Measurements from ENCODE around the gene PSENEN. TPM values are rescaled to one million over a fixed set of nuclear protein-coding genes. Genes with fewer than 3 reads are reported as not detected.

The PSENEN gene
- total RNA-seq, 1 donor from 2014 or later, result 45.1 TPM

DNA sequence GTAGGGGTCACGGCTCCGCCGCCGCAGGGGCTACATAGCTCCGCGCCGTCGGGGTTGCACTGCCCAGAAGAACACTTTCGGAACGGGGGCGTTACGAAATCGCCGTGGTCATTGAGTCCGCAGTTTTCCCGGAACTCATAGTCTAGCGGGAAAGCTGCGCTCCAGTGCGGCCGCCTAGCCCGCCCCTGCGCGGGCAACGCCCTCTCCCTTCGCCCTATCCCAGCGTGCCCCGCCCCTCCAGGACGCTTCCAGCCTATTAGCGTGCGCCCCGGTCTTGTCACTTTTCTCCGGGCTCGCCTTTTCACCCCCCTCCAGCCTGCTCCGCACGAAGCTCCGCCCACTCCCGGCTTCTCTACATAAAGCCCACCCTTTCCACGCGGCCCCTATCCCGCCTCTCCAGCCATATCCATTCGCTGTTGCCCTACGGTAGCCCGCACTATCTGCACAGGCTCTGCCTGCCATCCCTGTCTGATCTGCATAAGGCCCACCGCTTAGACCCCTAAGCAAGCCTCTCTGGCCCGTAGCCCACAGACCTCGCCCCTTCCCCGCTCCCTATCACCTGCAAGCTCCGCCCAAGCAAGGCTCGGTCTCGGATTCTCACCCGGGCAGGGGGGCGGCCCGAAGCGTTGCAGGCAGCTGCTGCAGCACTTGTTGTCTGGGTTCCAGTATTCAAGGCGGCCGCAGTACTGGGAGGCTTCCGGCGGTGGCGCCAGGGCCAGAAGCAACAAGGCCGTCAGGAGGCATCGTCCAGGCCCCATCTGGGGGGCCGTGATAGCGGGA, 4.8 kb upstream of the PSENEN start:
- intact Hi-C loops (cut with micrococcal nuclease), result loop anchor here (1.0 to 10.0 kb wide), 7 partner anchors 28 to 474 kb away; partner anchors contain the start of genes COX6B1, SDHAF1, THAP8 and WDR62
- Mint-ChIP-seq H3K4me3 (ENCODE audit: low read depth) (peak overlapping the region; percentile 94), H3K27ac (peak overlapping the region; percentile 94), H3K4me1 (ENCODE audit: low read depth) (peaks cover 25% of the 10 kb centered on the region), H3K36me3 (ENCODE audit: low read depth) (peaks cover 54% of the 10 kb centered on the region), H3K9me3 (no peaks in the 10 kb centered on the region), H3K27me3 (ENCODE audit: low read depth) (no peaks in the 10 kb centered on the region)
- peak; percentile 95 for DNase-seq (ENCODE audit: low spot score)

DNA sequence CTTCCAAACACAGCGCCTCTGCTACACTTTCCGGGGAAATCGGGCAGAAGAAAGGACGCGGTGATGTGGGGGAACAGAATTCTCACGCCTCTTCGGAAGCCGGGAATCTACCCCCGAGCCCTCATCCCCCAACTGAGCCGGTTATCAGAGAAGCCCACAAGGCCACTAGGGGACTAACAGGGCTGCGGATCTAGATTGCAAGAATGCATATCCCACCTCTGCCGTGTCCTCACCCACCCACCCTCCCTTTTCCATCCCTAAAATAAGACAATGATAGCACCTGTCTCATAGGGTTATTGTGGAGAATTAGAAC, 4.3 kb upstream of the PSENEN start:
- Mint-ChIP-seq H3K9me3 (no peaks in the 10 kb centered on the region), H3K27me3 (ENCODE audit: low read depth) (no peaks in the 10 kb centered on the region), H3K27ac (peak overlapping the region; percentile 94), H3K4me3 (ENCODE audit: low read depth) (peak overlapping the region; percentile 94), H3K4me1 (ENCODE audit: low read depth) (peaks cover 30% of the 10 kb centered on the region), H3K36me3 (ENCODE audit: low read depth) (peaks cover 51% of the 10 kb centered on the region)
- DNase-seq (ENCODE audit: low spot score), result no peak
- intact Hi-C loops (cut with micrococcal nuclease), result loop anchor here (2.0 to 10.0 kb wide), 5 partner anchors 46 to 474 kb away; partner anchors contain the start of genes COX6B1, SDHAF1, THAP8 and WDR62

DNA sequence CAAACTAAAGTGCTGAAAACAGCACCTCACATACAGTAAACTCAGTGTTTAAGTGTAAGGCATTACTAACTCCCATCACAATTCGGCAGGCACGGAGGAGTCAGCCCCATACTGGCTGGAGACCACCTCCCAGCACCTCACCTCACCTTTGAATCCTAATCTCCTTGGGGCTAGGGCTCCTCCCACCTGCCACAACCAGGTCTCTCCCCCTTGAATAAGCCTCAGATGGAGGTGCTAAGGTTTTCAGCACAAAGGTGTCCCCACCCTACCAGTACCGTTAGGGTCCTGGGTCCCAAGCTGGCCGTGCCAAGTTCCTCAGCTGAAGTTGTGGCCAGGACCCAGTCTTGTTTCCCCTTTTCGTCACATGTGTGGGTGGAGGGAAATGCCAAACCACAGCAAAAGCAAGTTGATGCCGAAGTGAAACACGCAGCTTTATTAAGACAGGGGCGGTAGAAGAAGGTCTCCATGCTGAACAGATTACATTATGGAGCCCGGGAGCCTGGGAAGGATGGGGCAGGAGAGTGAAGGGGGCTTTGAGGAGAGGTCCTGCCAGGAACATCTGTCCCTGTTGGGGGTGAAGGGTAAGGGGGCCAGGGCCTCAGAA, 3.2 kb upstream of the PSENEN start, which contains the start of gene IGFLR1:
IGFLR1 (minus strand) TSS at position 332 of the 604 bp plus-strand sequence. CDS start 1,272 bp downstream, outside the sequence.
- intact Hi-C loops (cut with micrococcal nuclease), result loop anchor here (5.0 to 10.0 kb wide), 4 partner anchors 95 to 473 kb away; partner anchors contain the start of genes COX6B1, SDHAF1, THAP8 and WDR62
- H3K27ac Mint-ChIP-seq, result peak within 1 kb of the TSS; percentile 95
- H3K4me3 Mint-ChIP-seq (ENCODE audit: low read depth), result peak within 1 kb of the TSS; percentile 95
- peaks cover 31% of the 10 kb centered on the region for H3K4me1 Mint-ChIP-seq (ENCODE audit: low read depth)
- no peaks in the 10 kb centered on the region for H3K9me3 Mint-ChIP-seq
- no peaks in the 10 kb centered on the region for H3K27me3 Mint-ChIP-seq (ENCODE audit: low read depth)
- DNase-seq (ENCODE audit: low spot score), result peak; percentile 65
- H3K36me3 Mint-ChIP-seq (ENCODE audit: low read depth), result peaks cover 40% of the 10 kb centered on the region

DNA sequence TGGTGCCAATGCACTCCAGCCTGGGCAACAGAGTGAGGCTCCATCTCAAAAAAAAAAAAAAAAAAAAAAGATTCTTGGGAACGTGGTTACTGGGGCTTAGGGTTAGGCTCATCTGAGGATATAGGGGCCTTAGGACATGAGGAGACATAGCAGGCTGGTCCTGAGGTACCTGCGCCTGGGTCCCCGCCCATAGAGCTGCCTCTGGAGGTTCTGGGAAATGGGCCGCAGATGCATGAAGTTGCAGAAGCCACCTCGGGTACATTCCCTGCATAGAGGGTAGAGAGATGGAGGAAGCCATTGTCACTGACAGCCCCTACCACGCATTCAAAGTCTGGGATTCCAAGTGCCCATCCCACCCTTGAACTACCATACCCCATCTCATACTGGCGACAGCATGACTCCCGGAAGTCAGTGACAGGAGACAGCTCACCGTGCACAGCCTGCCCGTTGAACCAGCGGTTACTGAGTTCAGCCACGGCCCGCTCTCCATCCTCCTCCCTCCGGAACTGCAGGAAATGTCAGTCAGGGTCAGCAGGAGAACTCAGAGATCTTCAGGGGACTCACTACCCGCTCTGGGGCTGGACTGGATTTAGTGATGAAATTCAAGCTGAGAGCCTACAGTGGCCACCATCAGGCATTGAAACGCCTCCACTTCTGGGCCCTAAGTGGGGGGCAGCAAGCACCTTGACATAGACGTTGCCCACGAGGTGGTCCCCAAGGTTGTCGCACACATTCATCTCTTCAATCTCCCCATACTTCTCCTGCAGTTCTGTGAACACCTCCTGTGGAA, 1.6 kb upstream of the PSENEN start:
- H3K36me3 Mint-ChIP-seq (ENCODE audit: low read depth), result peaks cover 28% of the 10 kb centered on the region
- peak overlapping the region; percentile 99 for H3K27ac Mint-ChIP-seq
- H3K4me1 Mint-ChIP-seq (ENCODE audit: low read depth), result peaks cover 37% of the 10 kb centered on the region
- H3K4me3 Mint-ChIP-seq (ENCODE audit: low read depth), result peak overlapping the region; percentile 95
- intact Hi-C loops (cut with micrococcal nuclease), result loop anchor here (1.0 to 10.0 kb wide), 6 partner anchors 42 to 471 kb away; partner anchors contain the start of genes COX6B1, SDHAF1, THAP8 and WDR62
- H3K9me3 Mint-ChIP-seq, result no peaks in the 10 kb centered on the region
- no peak for DNase-seq (ENCODE audit: low spot score)
- no peaks in the 10 kb centered on the region for H3K27me3 Mint-ChIP-seq (ENCODE audit: low read depth)

DNA sequence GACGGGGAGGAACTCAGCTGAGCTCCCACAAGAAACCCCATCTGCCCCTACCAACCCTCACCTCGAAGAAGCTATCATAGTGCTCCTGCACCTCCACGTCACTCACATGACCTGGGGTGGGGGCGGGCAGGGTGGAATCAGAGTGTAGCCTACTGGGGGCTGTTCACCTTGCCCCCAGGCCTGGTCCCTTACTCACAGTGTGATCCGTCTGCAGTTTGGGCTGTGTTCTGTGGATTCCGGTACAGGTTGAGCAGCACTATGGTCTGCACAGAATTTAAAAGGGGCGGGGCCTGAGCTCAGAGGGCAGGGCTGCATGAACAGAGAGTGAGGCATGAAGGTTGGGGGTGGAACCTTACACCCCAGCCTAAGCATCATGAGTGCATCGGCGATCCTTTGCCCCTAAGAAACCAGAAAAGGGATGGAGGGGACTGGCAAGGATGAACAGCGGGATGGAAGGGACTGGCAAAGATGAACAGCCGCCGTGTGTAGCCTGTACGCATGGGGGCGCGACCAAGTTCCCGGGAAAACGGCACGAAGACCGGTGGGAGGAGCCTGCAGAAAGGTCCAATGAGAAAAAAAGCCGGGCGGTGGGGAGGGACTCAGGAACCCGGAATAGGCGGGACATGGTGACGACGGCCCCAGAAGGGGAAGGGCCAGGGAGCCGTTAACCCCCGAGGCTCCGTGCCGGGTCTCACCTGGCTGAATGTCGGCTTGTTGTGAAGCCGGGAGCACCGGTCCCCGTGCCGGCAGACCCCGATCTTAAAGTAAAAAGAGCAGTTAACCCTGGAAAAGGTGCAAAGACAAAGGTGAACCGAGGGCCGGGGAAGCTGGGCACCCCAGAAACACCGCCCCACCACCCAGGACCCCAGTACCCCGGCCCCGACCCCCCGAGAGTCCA, 772 bp upstream of the PSENEN start:
- intact Hi-C loops (cut with micrococcal nuclease), result loop anchor here (1.0 to 10.0 kb wide), 7 partner anchors 27 to 470 kb away; partner anchors contain the start of genes COX6B1, SDHAF1, THAP8 and WDR62
- H3K4me3 Mint-ChIP-seq (ENCODE audit: low read depth), result peak overlapping the region; percentile 95

DNA sequence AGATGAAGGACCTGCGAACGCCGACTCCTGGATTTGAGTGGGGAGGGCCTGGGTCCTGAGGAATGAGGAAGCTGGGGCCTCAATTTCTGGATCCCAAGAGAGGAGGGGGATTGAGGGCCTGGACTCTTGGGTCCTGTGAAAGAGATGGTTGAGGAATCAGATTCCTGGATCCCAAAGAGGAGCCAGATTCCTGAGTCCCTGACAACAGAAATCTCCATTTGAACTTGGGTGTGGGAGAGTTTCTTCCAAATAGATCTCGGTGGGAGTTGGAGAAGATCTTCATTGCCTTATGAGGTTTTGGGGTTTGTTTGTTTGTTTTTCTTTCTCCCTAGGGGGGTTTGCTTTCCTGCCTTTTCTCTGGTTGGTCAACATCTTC, 624 bp downstream of the PSENEN start:
- peak overlapping the region; percentile 99 for H3K27ac Mint-ChIP-seq

More for the DNA sequence above, 772 bp upstream of the PSENEN start:
- Mint-ChIP-seq H3K27me3 (ENCODE audit: low read depth) (no peaks in the 10 kb centered on the region), H3K9me3 (no peaks in the 10 kb centered on the region), H3K36me3 (ENCODE audit: low read depth) (peaks cover 23% of the 10 kb centered on the region), H3K4me1 (ENCODE audit: low read depth) (peaks cover 42% of the 10 kb centered on the region), H3K27ac (peak overlapping the region; percentile 99)
- peak; percentile 92 for DNase-seq (ENCODE audit: low spot score)

DNA sequence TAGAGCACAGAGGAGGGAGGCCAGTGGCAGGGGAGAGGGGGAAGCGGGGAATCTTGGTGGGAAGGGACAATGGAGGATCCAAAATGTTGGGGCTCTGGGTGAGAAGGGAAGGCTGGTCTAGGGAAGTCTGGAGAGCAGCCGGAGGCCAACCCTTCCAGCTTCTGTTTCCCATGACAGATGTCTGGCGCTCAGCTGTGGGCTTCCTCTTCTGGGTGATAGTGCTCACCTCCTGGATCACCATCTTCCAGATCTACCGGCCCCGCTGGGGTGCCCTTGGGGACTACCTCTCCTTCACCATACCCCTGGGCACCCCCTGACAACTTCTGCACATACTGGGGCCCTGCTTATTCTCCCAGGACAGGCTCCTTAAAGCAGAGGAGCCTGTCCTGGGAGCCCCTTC, 1.1 kb downstream of the PSENEN start:
- H3K9me3 Mint-ChIP-seq, result no peaks in the 10 kb centered on the region
- peaks cover 20% of the 10 kb centered on the region for H3K36me3 Mint-ChIP-seq (ENCODE audit: low read depth)
- H3K4me1 Mint-ChIP-seq (ENCODE audit: low read depth), result peaks cover 41% of the 10 kb centered on the region
- H3K27me3 Mint-ChIP-seq (ENCODE audit: low read depth), result no peaks in the 10 kb centered on the region
- no peak for DNase-seq (ENCODE audit: low spot score)
- intact Hi-C loops (cut with micrococcal nuclease), result loop anchor here (10.0 kb wide), 3 partner anchors 248 to 468 kb away; partner anchors contain the start of genes SDHAF1, THAP8, WDR62 and ZNF146
- H3K27ac Mint-ChIP-seq, result peak overlapping the region; percentile 99
- H3K4me3 Mint-ChIP-seq (ENCODE audit: low read depth), result peak overlapping the region; percentile 95

More for the DNA sequence above, 624 bp downstream of the PSENEN start:
- no peaks in the 10 kb centered on the region for H3K9me3 Mint-ChIP-seq
- H3K36me3 Mint-ChIP-seq (ENCODE audit: low read depth), result peaks cover 20% of the 10 kb centered on the region
- H3K4me1 Mint-ChIP-seq (ENCODE audit: low read depth), result peaks cover 41% of the 10 kb centered on the region
- peak overlapping the region; percentile 95 for H3K4me3 Mint-ChIP-seq (ENCODE audit: low read depth)
- DNase-seq (ENCODE audit: low spot score), result no peak
- no peaks in the 10 kb centered on the region for H3K27me3 Mint-ChIP-seq (ENCODE audit: low read depth)
- intact Hi-C loops (cut with micrococcal nuclease), result loop anchor here (10.0 kb wide), 3 partner anchors 249 to 469 kb away; partner anchors contain the start of genes SDHAF1, THAP8, WDR62 and ZNF146

DNA sequence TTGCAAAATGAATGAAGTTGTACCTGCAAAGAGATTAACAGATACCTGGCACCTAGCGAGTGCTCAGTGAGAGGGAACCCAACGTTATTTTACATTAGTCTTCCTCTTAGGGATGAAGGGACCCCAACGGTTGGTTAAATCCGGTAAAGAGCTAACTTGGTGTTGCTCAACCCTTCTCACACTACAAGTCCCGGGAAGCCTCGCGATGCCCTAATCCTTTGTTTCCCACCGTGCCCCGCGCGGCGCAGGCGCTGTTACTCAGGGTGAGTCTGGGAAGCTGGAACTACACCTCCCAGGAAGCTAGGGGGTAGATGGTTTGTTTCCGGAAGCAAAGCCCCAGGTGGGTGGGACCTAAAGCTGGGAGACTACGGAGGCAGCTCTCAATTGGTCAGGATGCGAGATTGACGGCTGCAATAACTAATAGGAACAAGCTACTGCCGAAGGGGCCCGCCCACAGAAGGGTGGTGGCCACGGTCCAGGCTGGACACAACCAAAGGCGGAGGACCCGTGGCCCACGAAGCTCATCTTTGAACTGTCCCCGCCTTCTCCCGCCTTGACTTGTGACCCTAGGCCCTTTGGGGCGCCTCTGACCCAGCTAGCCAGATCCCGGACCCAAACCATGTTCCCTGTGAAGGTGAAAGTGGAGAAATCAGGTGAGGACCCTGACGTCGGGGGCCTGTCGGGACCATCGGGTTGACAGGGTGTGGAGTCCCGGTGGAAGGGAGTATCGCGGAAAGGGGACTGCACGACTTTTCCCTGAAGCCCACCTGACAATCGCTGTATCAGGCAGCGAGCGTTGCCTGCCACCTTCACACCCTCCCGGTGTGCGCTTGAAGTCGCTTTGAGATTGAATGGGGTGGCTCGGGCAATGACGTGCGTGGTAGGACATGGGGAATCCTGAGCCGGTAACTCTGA, 2.9 kb downstream of the PSENEN start, which contains the start of gene LIN37:
LIN37 (plus strand) TSS at position 471 of the 915 bp plus-strand sequence; CDS start at position 620, 149 bp downstream.
- Mint-ChIP-seq H3K4me3 (ENCODE audit: low read depth) (peak within 1 kb of the TSS; percentile 95), H3K27me3 (ENCODE audit: low read depth) (no peaks in the 10 kb centered on the region), H3K27ac (peak within 1 kb of the TSS; percentile 90), H3K36me3 (ENCODE audit: low read depth) (peaks cover 15% of the 10 kb centered on the region), H3K9me3 (no peaks in the 10 kb centered on the region), H3K4me1 (ENCODE audit: low read depth) (peaks cover 31% of the 10 kb centered on the region)
- peak; percentile 98 for DNase-seq (ENCODE audit: low spot score)
- intact Hi-C loops (cut with micrococcal nuclease), result loop anchor here (1.0 to 10.0 kb wide), 5 partner anchors 10 to 466 kb away; partner anchors contain the start of genes ARHGAP33, PROSER3, SDHAF1 and THAP8

DNA sequence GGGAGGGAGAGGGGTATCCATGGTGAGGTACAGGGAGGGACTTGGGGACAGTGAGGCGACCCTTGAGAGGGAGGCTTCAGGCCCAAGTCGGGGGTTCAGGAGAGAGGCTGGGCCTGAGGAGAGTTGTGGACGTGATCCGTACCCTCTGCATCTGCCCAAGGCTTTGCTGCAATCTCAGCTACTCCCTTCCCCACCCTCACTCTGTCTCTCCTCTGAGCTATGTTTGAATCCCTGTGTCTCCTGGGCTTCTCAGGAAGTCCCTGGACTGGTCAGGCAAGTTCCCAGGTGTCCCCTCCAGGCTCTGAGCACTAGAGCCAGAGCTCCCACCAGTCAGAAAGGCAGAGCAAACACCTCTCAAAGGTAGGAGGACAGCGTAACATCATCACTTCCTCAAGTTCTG, 4.7 kb downstream of the PSENEN start:
- no peaks in the 10 kb centered on the region for H3K27me3 Mint-ChIP-seq (ENCODE audit: low read depth)
- DNase-seq (ENCODE audit: low spot score), result no peak
- peaks cover 19% of the 10 kb centered on the region for H3K36me3 Mint-ChIP-seq (ENCODE audit: low read depth)
- H3K9me3 Mint-ChIP-seq, result no peaks in the 10 kb centered on the region
- H3K27ac Mint-ChIP-seq, result no peak overlapping the region
- H3K4me3 Mint-ChIP-seq (ENCODE audit: low read depth), result peak overlapping the region; percentile 41
- H3K4me1 Mint-ChIP-seq (ENCODE audit: low read depth), result peaks cover 27% of the 10 kb centered on the region
- intact Hi-C loops (cut with micrococcal nuclease), result no loop called here

DNA sequence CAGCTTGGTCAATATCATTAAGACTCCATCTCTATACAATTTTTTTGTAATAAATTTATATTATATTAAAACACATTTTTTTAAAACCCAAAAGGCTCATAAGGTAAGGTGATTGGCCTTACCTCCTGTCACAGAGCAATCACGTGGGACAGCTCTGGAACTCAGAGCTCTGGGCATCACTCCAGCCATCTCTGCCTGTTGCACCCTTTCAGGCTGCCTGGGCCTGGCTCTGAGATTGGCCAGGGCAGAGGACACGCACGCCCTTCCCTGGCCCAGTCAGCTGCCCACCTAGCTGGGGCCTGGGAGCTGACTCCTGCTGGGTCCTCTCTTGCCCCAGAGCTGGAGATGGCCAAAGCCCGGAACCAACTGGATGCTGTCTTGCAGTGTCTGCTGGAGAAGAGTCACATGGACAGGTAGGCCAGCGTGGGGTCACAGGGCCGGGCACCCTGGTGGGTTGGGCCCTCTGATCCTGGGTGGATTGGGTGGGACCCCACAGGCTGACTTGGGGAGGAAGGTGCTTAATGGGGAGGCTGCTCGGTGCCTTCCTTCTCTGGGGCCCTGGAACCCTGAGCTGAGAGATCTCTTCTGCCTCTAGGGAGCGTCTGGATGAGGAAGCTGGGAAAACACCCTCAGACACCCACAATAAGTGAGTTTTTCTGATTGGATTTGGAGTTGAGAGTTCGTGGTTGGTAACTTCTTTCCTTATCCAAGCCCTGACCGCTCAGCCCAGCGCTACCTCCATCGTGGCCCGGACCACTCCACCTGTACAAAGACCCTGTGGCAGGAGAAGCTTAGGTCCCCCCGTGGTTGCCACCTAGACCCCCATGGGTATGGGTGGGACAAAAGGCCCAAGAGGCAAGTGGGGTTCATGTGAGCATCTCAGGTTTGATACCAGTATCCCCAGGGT, 6.6 kb downstream of the PSENEN start:
- intact Hi-C loops (cut with micrococcal nuclease), result no loop called here
- H3K9me3 Mint-ChIP-seq, result no peaks in the 10 kb centered on the region
- no peak overlapping the region for H3K27ac Mint-ChIP-seq
- no peak overlapping the region for H3K4me3 Mint-ChIP-seq (ENCODE audit: low read depth)
- no peak for DNase-seq (ENCODE audit: low spot score)
- H3K27me3 Mint-ChIP-seq (ENCODE audit: low read depth), result no peaks in the 10 kb centered on the region
- H3K36me3 Mint-ChIP-seq (ENCODE audit: low read depth), result peaks cover 26% of the 10 kb centered on the region
- peaks cover 26% of the 10 kb centered on the region for H3K4me1 Mint-ChIP-seq (ENCODE audit: low read depth)

All from activated T-helper 2 cell treated with anti-CD3 and anti-CD28 coated beads, Interferon-gamma antibody, Interleukin-2, Interleukin-4, amounts not matched to agents 10 μg/mL and 5 μg/mL and 100 μg/mL, durations not matched to agents 14 hours and 24 hours and 36 hours (primary cell).